Ishikawa (cell line): ENCODE results near the gene TGM1.

Source experiments
- CEBPB ChIP-seq: IDR thresholded peaks from 2 replicates; pipeline ENCODE4 v1.6.1; 2012
- CREB1 ChIP-seq: IDR thresholded peaks from 2 replicates; pipeline ENCODE4 v1.6.1; 2012; ENCODE audit warnings: low read depth
- EGR1 ChIP-seq: IDR thresholded peaks from 2 replicates; pipeline ENCODE4 v1.6.1; 2012
- EP300 ChIP-seq: IDR thresholded peaks from 2 replicates; pipeline ENCODE4 v1.6.1; 2012; ENCODE audit warnings: borderline replicate concordance
- FOXM1 ChIP-seq: IDR thresholded peaks from 2 replicates; pipeline ENCODE4 v1.6.1; 2012; ENCODE audit warnings: low read depth, borderline replicate concordance
- NFIC ChIP-seq: IDR thresholded peaks from 2 replicates; pipeline ENCODE4 v1.6.1; 2012
- RAD21 ChIP-seq: IDR thresholded peaks from 2 replicates; pipeline ENCODE4 v1.6.1; 2012; ENCODE audit warnings: low read depth
- TAF1 ChIP-seq: IDR thresholded peaks from 2 replicates; pipeline ENCODE4 v1.6.1; 2012; ENCODE audit warnings: low read depth, mild to moderate bottlenecking
- TCF12 ChIP-seq: IDR thresholded peaks from 2 replicates; pipeline ENCODE4 v1.6.1; 2012; ENCODE audit warnings: low read depth
- TEAD4 ChIP-seq: IDR thresholded peaks from 2 replicates; pipeline ENCODE4 v1.6.1; 2012
- YY1 ChIP-seq: IDR thresholded peaks from 2 replicates; pipeline ENCODE4 v1.6.1; 2012; ENCODE audit warnings: low read depth
- ZBTB7A ChIP-seq: IDR thresholded peaks from 2 replicates; pipeline ENCODE4 v1.6.1; 2012; ENCODE audit warnings: low read depth
- TF ChIP-seq, protein P1 (sequence below): IDR thresholded peaks from 2 replicates; pipeline ENCODE4 v1.6.1; 2012; ENCODE audit warnings: low read depth, mild to moderate bottlenecking
- TF ChIP-seq, protein P2 (sequence below): IDR thresholded peaks from 2 replicates; pipeline ENCODE4 v1.6.1; 2012
- TF ChIP-seq, protein P3 (sequence below): IDR thresholded peaks from 2 replicates; pipeline ENCODE4 v1.6.1; 2012

TGM1 gene

DNA sequence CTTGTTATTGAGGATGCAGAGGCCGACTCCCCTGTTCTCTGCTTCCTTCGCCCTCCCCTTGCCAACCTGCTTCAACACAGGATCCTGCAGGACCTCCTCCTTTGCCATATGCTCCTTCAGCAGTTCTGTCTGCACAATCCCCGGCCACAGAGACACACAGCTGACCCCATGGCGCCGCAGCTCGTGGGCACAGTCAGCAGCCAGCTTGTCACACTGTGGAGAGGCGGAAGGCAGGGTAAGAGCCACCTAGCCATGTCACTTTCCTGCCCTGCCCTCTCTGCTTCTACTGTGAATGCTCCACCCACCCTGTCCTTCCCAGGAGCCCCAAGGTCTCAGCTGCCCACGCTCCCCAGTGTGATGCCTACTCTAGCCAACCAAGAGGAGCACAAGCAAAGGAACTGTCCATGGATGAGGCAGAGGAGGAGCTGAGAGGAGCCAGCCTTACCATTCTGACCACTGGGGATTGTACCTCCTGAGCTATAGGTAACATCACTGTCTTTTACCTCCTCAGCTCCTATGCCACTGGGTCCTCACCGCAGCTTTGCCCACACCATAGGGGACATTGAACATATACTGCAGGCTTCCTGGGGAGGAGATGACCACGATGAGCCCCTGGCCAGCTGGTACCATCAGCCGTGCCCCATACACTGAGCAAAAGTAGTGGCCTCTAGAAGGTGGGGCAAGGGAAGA is 29.3 kb upstream of the TGM1 start:
- TF ChIP-seq, protein P1, sequence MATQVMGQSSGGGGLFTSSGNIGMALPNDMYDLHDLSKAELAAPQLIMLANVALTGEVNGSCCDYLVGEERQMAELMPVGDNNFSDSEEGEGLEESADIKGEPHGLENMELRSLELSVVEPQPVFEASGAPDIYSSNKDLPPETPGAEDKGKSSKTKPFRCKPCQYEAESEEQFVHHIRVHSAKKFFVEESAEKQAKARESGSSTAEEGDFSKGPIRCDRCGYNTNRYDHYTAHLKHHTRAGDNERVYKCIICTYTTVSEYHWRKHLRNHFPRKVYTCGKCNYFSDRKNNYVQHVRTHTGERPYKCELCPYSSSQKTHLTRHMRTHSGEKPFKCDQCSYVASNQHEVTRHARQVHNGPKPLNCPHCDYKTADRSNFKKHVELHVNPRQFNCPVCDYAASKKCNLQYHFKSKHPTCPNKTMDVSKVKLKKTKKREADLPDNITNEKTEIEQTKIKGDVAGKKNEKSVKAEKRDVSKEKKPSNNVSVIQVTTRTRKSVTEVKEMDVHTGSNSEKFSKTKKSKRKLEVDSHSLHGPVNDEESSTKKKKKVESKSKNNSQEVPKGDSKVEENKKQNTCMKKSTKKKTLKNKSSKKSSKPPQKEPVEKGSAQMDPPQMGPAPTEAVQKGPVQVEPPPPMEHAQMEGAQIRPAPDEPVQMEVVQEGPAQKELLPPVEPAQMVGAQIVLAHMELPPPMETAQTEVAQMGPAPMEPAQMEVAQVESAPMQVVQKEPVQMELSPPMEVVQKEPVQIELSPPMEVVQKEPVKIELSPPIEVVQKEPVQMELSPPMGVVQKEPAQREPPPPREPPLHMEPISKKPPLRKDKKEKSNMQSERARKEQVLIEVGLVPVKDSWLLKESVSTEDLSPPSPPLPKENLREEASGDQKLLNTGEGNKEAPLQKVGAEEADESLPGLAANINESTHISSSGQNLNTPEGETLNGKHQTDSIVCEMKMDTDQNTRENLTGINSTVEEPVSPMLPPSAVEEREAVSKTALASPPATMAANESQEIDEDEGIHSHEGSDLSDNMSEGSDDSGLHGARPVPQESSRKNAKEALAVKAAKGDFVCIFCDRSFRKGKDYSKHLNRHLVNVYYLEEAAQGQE: no peak
- TF ChIP-seq TCF12 (no peak), TAF1 (no peak), EP300 (no peak), ZBTB7A (no peak), RAD21 (no peak), CEBPB (no peak), CREB1 (no peak), NFIC (no peak), TEAD4 (no peak), EGR1 (no peak), YY1 (no peak), FOXM1 (no peak)
- TF ChIP-seq, protein P2, sequence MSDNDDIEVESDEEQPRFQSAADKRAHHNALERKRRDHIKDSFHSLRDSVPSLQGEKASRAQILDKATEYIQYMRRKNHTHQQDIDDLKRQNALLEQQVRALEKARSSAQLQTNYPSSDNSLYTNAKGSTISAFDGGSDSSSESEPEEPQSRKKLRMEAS: no peak
- TF ChIP-seq, protein P3, sequence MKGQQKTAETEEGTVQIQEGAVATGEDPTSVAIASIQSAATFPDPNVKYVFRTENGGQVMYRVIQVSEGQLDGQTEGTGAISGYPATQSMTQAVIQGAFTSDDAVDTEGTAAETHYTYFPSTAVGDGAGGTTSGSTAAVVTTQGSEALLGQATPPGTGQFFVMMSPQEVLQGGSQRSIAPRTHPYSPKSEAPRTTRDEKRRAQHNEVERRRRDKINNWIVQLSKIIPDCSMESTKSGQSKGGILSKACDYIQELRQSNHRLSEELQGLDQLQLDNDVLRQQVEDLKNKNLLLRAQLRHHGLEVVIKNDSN: no peak

DNA sequence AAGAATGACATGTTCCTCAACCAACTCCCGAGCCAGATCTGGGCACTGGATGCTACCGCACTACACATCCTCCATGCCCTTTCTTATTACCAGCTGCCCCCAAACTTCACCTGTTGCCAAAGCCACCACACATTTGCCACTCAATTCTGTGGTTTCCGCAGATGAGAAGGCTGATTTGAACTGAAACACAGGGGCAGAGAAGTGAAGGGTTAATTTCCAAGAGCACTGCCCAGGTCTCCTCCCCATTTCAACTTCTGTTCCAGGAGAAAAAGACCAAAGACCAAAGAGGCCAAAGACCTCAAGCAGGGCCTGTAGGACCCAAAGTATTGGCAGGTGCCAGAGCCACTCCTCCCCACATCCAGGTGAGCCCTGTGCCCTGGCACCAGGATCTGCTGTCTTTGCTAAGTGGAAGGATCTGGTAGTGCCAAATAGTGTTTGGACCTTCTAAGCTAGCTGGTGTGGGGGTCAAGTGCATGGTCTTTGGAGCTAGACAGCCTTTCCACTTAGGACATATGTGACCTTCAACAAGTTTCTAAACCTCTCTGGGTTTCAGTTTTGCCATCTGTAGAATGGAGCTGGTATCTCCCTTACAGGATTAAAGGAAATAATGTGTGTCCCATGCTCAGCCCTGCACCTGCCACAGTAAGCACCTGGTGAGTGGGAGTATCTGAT is 28.6 kb upstream of the TGM1 start:
- TF ChIP-seq EGR1 (no peak), CREB1 (no peak)

DNA sequence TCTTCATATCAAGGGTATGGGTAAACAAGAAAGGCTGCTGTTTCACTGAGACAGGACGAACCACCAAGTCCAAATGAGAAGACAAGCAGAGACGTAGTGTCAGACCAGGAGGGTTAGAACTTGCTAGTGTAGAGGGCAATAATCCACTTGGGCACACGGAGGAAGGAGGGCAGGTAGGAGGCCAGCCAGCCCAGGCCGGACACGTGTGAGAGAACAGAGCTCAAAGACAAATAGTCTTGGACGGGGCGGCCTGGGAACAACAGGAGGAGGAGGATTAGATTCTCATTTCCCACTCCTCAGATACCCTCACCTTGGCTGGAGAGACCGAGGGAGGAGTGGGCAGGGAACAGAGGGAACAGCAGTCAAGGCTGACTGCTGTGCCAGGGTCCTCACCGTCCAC is 27.8 kb upstream of the TGM1 start:
- TF ChIP-seq TEAD4 (no peak), CEBPB (no peak), TCF12 (no peak), CREB1 (no peak), RAD21 (no peak), EP300 (no peak), ZBTB7A (no peak), YY1 (no peak), FOXM1 (no peak), TAF1 (no peak), EGR1 (no peak), NFIC (no peak)
- TF ChIP-seq, protein P1: no peak
- TF ChIP-seq, protein P2: no peak
- TF ChIP-seq, protein P3: no peak

DNA sequence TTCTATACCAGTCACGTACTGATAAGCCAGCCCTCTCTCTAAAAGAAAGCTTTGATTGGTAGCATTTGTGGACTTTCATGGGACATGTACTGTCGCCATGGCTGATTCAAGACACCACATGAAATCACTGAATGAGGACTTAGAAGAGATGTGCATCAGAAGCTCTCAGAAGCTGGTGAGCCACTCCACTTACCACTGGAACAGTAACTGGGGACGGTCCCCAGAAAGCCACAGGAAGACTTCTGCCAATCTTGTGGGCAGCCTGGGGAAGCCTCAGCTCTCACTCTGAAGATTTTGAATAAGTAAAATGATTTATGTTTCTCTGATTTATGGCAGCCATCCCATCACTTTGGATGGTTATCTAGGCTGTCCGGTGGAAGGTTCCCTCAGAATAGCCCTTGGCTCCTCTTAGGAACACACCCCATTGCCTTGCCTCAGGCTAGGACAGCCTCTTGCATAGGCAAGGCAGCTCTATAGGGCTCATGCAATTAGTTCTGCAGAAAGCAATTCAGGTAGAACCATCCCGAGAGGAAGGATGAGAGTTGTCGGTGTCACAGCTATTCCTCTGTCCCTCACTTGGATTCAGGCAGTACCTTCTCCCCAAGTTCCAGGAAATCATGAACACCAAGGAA is 26.8 kb upstream of the TGM1 start:
- TF ChIP-seq TAF1: no peak
- TF ChIP-seq, protein P1: no peak
- TF ChIP-seq FOXM1: no peak
- TF ChIP-seq, protein P3: no peak
- no peak for TF ChIP-seq ZBTB7A
- no peak for TF ChIP-seq NFIC
- TF ChIP-seq, protein P2: no peak
